GM12878 (cell line): ENCODE results near the gene MPDZ. TPM values are rescaled to one million over a fixed set of nuclear protein-coding genes. Genes with fewer than 3 reads are reported as not detected.

ENCODE experiments used
- ATAC-seq: fragments of 200-7000 bp; cut with Tn5 transposase; 3 replicates; pipeline ENCODE4 v1.9.1; 2020; ENCODE audit warnings: mild to moderate bottlenecking, moderate library complexity
- BruUV-seq: library from RNA; stranded (reverse); fragments of 400-500 nt; replicated peaks from 2 replicates; lab custom pipeline; 2021; lab: Mats Ljungman, UMichigan
- CTCF ChIA-PET: fragments of 300-600 bp; sonication (Branson Sonifier 250); formaldehyde crosslinking; extraction: SDS; loops from one replicate; lab custom pipeline; 2021; ENCODE audit warnings: inconsistent platforms; lab: Yijun Ruan, JAX
- POLR2A ChIA-PET: fragments of 350-600 bp; formaldehyde crosslinking; extraction: SDS; loops from one replicate; lab custom pipeline; 2021; ENCODE audit warnings: inconsistent platforms; lab: Charles Lee
- RAD21 ChIA-PET: fragments of 300-600 bp; sonication (Branson Sonifier 250); formaldehyde crosslinking; loops from one replicate; lab custom pipeline; 2023; ENCODE audit warnings: antibody characterized with exemption; ENCODE audit not compliant: unreplicated experiment; lab: Charles Lee
- SMC1A ChIA-PET: fragments of 300-600 bp; sonication (Branson Sonifier 250); formaldehyde crosslinking; loops from one replicate; lab custom pipeline; 2023; ENCODE audit not compliant: unreplicated experiment, uncharacterized antibody; lab: Charles Lee
- DNase-seq: peaks from one replicate; pipeline ENCODE4 v3.0.0-alpha.2; 2011; ENCODE audit warnings: low read depth, low spot score
- FAIRE-seq: peaks from 3 replicates; lab custom pipeline; 2011; peaks lifted over from hg19 to GRCh38; lab: Jason Lieb, UNC
- H2AFZ ChIP-seq: 2 replicates; pipeline ENCODE4 v1.6.0; 2011; ENCODE audit warnings: low read depth, low read length, control low read depth; ENCODE audit not compliant: control insufficient read depth
- H3K27ac ChIP-seq: 2 replicates; pipeline ENCODE4 v1.5.1; 2011; ENCODE audit warnings: control low read depth; ENCODE audit not compliant: control insufficient read depth, insufficient read depth
- H3K27me3 ChIP-seq, 2 experiments: replicated peaks in 1 of 2; 2 replicates each; pipeline versions ENCODE4 v1.6.0 to v1.6.1; 2011; ENCODE audit warnings: low read length in 1 of 2; ENCODE audit not compliant: control insufficient read depth in 2 of 2, insufficient read depth in 2 of 2
- H3K36me3 ChIP-seq, 2 experiments: 2 replicates each; pipeline ENCODE4 v1.5.1; 2011; ENCODE audit warnings: low read length in 1 of 2; ENCODE audit not compliant: control insufficient read depth in 2 of 2, insufficient read depth in 2 of 2
- H3K4me1 ChIP-seq: 2 replicates; pipeline ENCODE4 v1.6.1; 2011; ENCODE audit warnings: mild to moderate bottlenecking, low read length, moderate library complexity, mixed read lengths; ENCODE audit not compliant: control insufficient read depth, insufficient read depth
- H3K4me2 ChIP-seq: 2 replicates; pipeline ENCODE4 v1.6.0; 2011; ENCODE audit warnings: control low read depth; ENCODE audit not compliant: control insufficient read depth, insufficient read depth
- H3K4me3 ChIP-seq: fragments of 200-600 bp; sonication (generic); 2 replicates; pipeline ENCODE4 v1.5.1; 2016
- H3K79me2 ChIP-seq: 2 replicates; pipeline ENCODE4 v1.6.0; 2011; ENCODE audit warnings: low read length; ENCODE audit not compliant: control insufficient read depth, insufficient read depth
- H3K9ac ChIP-seq: 2 replicates; pipeline ENCODE4 v1.8.0; 2011; ENCODE audit warnings: low read length, control low read depth, mixed read lengths; ENCODE audit not compliant: control insufficient read depth, insufficient read depth
- H3K9me3 ChIP-seq: replicated peaks from 3 replicates; pipeline ENCODE4 v1.5.1; 2011; ENCODE audit warnings: mild to moderate bottlenecking, low read length; ENCODE audit not compliant: control insufficient read depth, insufficient read depth
- H4K20me1 ChIP-seq: 2 replicates; pipeline ENCODE4 v1.6.0; 2011; ENCODE audit not compliant: control insufficient read depth, insufficient read depth
- BRCA1 ChIP-seq: IDR thresholded peaks from 2 replicates; pipeline ENCODE4 v1.6.1; 2011; ENCODE audit warnings: low read depth, low read length, improper control_type of control experiment
- CBFB ChIP-seq: IDR thresholded peaks from 2 replicates; pipeline ENCODE4 v1.6.1; 2016; ENCODE audit warnings: antibody characterized with exemption, low read depth
- IKZF2 ChIP-seq, 2 experiments: fragments of 450-650 bp; IDR thresholded peaks; 2 replicates each; pipeline ENCODE4 v1.6.1; 2017; ENCODE audit warnings: mild to moderate bottlenecking in 2 of 2, moderate library complexity in 2 of 2
- KAT2A ChIP-seq: conservative IDR thresholded peaks from 2 replicates; pipeline ENCODE4 v1.6.1; 2011; ENCODE audit warnings: low read depth, low read length; ENCODE audit not compliant: control insufficient read depth
- KLF5 ChIP-seq: fragments of 450-650 bp; IDR thresholded peaks from 2 replicates; pipeline ENCODE4 v1.6.1; 2014; ENCODE audit warnings: mild to moderate bottlenecking; ENCODE audit not compliant: partially characterized antibody
- NFYB ChIP-seq: IDR thresholded peaks from 2 replicates; pipeline ENCODE4 v1.6.1; 2011; ENCODE audit warnings: low read depth, mild to moderate bottlenecking, low read length, improper control_type of control experiment, moderate library complexity; ENCODE audit not compliant: insufficient read depth
- NR2F1 ChIP-seq: fragments of 450-650 bp; conservative IDR thresholded peaks from 2 replicates; pipeline ENCODE4 v1.6.1; 2017; ENCODE audit warnings: mild to moderate bottlenecking
- PAX5 ChIP-seq: IDR thresholded peaks from 2 replicates; pipeline ENCODE4 v1.6.1; 2011; ENCODE audit warnings: low read depth, low read length, borderline replicate concordance
- POLR2AphosphoS2 ChIP-seq: IDR thresholded peaks from 2 replicates; pipeline ENCODE4 v1.6.1; 2011; ENCODE audit warnings: low read depth, mild to moderate bottlenecking, low read length, improper control_type of control experiment, moderate library complexity
- SIN3A ChIP-seq: IDR thresholded peaks from 2 replicates; pipeline ENCODE4 v1.6.1; 2012; ENCODE audit warnings: low read depth, low read length, improper control_type of control experiment
- WGBS: methylation state at CpG from one replicate; pipeline ENCODE4 v1.1.6; 2016; ENCODE audit warnings: low lambda C conversion rate; ENCODE audit not compliant: insufficient replicate concordance, insufficient coverage; ENCODE audit errors: missing lambda C conversion rate; 5-methylcytosine and 5-hydroxymethylcytosine counted together
- in situ Hi-C: fragments of 300-500 bp; cut with MboI; formaldehyde crosslinking; loops from 9 replicates; pipeline ENCODE4 v1.14.3; 2018; ENCODE audit warnings: mixed read lengths
- intact Hi-C: fragments of 100-400 bp; cut with micrococcal nuclease; formaldehyde crosslinking; loops from one replicate; pipeline ENCODE4 v1.14.2; 2022; ENCODE audit not compliant: unreplicated experiment
- polyA plus RNA-seq, 11 experiments: library from polyadenylated mRNA; depleted of rRNA in 4 of 11; unstranded in 6 of 11; stranded (reverse) in 5 of 11; fragments of >200 nt; fragmentation: Nextera tagmentation in 4 of 11; fragmentation: Illumina TruSeq in 1 of 11; extraction: Ambion mirVana in 4 of 11; extraction: Trizol in 1 of 11; gene quantifications; 1 replicate in 1 of 11; 2 replicates in 10 of 11; pipeline versions ENCODE4 v1.2.1 to v1.2.3, GENCODE V29; 2011 to 2016; ENCODE audit warnings: inconsistent platforms in 2 of 11, missing spikeins in 2 of 11, low read depth in 1 of 11
- total RNA-seq, 4 experiments: library from RNA; depleted of rRNA in 3 of 4; stranded (reverse); fragments of >200 nt in 3 of 4; fragmentation: Illumina TruSeq in 1 of 4; extraction: Trizol in 1 of 4; gene quantifications; 2 replicates each; pipeline versions ENCODE4 v1.2.1 to v1.2.3, GENCODE V29; 2013 to 2021
- TF ChIP-seq, protein P1 (sequence below): fragments of 450-650 bp; IDR thresholded peaks from 2 replicates; pipeline ENCODE4 v1.6.1; 2017; ENCODE audit warnings: mild to moderate bottlenecking
- TF ChIP-seq, protein P2 (sequence below): IDR thresholded peaks from 2 replicates; pipeline ENCODE4 v1.6.1; 2012; ENCODE audit warnings: mild to moderate bottlenecking, low read depth, low read length

The MPDZ gene
- total and polyA plus RNA-seq, 10 of the 15 experiments (the other 5 are each of a cell fraction or from before 2014, with no cell fraction given), result 0.36 TPM; not detected in 9

GRCh38 chr9:13181652-13182051 lies 97.8 kb downstream of the MPDZ start:
- ATAC-seq (no peak), FAIRE-seq (no peak)
- Histone ChIP-seq H2AFZ (no peak overlapping the region), H3K9ac (no peak overlapping the region), H3K36me3 (no peaks in the 10 kb centered on the region), H3K79me2 (no peaks in the 10 kb centered on the region), H3K9me3 (no peaks in the 10 kb centered on the region), H3K4me2 (no peak overlapping the region)
- ChIA-PET CTCF (no interaction called here), POLR2A (no interaction called here)
- intact Hi-C loops, result no loop called here
- TF ChIP-seq, protein P1, sequence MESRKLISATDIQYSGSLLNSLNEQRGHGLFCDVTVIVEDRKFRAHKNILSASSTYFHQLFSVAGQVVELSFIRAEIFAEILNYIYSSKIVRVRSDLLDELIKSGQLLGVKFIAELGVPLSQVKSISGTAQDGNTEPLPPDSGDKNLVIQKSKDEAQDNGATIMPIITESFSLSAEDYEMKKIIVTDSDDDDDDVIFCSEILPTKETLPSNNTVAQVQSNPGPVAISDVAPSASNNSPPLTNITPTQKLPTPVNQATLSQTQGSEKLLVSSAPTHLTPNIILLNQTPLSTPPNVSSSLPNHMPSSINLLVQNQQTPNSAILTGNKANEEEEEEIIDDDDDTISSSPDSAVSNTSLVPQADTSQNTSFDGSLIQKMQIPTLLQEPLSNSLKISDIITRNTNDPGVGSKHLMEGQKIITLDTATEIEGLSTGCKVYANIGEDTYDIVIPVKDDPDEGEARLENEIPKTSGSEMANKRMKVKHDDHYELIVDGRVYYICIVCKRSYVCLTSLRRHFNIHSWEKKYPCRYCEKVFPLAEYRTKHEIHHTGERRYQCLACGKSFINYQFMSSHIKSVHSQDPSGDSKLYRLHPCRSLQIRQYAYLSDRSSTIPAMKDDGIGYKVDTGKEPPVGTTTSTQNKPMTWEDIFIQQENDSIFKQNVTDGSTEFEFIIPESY, result no peak
- no peak for TF ChIP-seq IKZF2 (IDR thresholded peaks at IDR 0.05)
- TF ChIP-seq KLF5, result no peak
- no peak for TF ChIP-seq NR2F1
- no peak for TF ChIP-seq BRCA1
- TF ChIP-seq SIN3A, result no peak
- TF ChIP-seq KAT2A, result no peak
- TF ChIP-seq NFYB, result no peak
- TF ChIP-seq POLR2AphosphoS2, result no peak
- TF ChIP-seq, protein P2, sequence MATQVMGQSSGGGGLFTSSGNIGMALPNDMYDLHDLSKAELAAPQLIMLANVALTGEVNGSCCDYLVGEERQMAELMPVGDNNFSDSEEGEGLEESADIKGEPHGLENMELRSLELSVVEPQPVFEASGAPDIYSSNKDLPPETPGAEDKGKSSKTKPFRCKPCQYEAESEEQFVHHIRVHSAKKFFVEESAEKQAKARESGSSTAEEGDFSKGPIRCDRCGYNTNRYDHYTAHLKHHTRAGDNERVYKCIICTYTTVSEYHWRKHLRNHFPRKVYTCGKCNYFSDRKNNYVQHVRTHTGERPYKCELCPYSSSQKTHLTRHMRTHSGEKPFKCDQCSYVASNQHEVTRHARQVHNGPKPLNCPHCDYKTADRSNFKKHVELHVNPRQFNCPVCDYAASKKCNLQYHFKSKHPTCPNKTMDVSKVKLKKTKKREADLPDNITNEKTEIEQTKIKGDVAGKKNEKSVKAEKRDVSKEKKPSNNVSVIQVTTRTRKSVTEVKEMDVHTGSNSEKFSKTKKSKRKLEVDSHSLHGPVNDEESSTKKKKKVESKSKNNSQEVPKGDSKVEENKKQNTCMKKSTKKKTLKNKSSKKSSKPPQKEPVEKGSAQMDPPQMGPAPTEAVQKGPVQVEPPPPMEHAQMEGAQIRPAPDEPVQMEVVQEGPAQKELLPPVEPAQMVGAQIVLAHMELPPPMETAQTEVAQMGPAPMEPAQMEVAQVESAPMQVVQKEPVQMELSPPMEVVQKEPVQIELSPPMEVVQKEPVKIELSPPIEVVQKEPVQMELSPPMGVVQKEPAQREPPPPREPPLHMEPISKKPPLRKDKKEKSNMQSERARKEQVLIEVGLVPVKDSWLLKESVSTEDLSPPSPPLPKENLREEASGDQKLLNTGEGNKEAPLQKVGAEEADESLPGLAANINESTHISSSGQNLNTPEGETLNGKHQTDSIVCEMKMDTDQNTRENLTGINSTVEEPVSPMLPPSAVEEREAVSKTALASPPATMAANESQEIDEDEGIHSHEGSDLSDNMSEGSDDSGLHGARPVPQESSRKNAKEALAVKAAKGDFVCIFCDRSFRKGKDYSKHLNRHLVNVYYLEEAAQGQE, result no peak
- TF ChIP-seq PAX5, result no peak
- TF ChIP-seq CBFB, result no peak
- TF ChIP-seq, all 136 proteins: peak for 0
- 0% methylated on average over 2 of the region's 2 CpGs for WGBS
- SMC1A ChIA-PET, result no interaction called here
- H3K27me3 ChIP-seq, result no peaks in the 10 kb centered on the region
- no peak overlapping the region for H3K4me3 ChIP-seq
- RAD21 ChIA-PET, result no interaction called here
- BruUV-seq, result no TSS peak
- no peaks in the 10 kb centered on the region for H3K4me1 ChIP-seq
- in situ Hi-C loops, result no loop called here
- DNase-seq, result no peak
- no peaks in the 10 kb centered on the region for H4K20me1 ChIP-seq
- H3K27ac ChIP-seq, result no peak overlapping the region
